ENCODE data around the gene CHST8. TPM values are rescaled to one million over a fixed set of nuclear protein-coding genes. Genes with fewer than 3 reads are reported as not detected.

Gene CHST8
- total and polyA plus RNA-seq, 8 donors = 0.23 to 25.5 TPM; not detected in 6

DNA sequence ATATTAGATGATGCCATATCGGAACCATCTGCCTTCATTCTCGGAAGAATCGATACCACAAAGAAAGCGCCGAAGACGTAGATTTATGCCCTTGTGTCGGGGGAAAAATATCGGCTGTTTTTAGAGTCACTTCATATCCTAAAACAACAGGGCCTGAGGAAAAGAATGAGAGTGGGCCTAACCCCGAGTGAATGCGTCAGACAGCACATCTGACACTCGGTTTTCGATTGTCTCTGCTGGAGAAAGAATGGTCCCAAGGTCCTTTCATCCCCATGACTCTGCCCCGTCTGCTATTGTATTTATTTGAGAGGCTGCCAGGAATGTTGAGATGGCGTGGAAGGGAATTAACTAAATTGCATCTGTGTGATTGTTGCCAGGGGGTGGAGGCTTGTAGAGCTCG lies 46.1 kb downstream of the CHST8 start:
- 81 to 86% (median 84%) methylated on average over 15 of the region's 15 CpGs for WGBS, 5 donors
- no peak for DNase-seq

DNA sequence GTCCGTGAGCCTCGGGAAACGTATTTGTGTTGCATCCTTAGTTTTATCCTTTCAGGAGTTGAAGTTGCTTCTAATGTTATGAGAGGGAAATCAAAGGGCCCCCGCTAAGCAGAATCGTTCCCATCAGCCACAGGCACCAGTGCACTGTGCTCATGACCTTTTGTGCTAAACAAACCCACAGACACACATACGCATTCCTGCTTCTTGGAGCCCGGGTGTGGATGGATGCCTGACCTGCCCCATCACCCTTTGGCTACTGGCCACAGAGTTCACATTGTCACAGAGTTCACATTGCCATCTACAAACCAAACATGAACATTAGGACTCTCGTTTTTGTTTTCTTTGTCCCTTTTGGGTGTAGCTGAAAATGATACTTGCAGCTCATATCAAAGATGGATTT lies 47.2 kb downstream of the CHST8 start:
- 59 to 65% (median 61%) methylated on average over 8 of the region's 8 CpGs for WGBS, 5 donors
- Histone ChIP-seq H3K4me1 (no peaks in the 10 kb centered on the region), H3K4me3 (no peak overlapping the region), H3K27me3 (peaks cover 0 to 24% (median 0%) of the 10 kb centered on the region in 3 donors), H3K27ac (no peak overlapping the region), H3K9me3 (no peaks in the 10 kb centered on the region), H3K36me3 (no peaks in the 10 kb centered on the region)
- intact Hi-C loops (cut with DNase I; ENCODE audit: low total_unique reads) = no loop called here
- TF ChIP-seq, protein P1, sequence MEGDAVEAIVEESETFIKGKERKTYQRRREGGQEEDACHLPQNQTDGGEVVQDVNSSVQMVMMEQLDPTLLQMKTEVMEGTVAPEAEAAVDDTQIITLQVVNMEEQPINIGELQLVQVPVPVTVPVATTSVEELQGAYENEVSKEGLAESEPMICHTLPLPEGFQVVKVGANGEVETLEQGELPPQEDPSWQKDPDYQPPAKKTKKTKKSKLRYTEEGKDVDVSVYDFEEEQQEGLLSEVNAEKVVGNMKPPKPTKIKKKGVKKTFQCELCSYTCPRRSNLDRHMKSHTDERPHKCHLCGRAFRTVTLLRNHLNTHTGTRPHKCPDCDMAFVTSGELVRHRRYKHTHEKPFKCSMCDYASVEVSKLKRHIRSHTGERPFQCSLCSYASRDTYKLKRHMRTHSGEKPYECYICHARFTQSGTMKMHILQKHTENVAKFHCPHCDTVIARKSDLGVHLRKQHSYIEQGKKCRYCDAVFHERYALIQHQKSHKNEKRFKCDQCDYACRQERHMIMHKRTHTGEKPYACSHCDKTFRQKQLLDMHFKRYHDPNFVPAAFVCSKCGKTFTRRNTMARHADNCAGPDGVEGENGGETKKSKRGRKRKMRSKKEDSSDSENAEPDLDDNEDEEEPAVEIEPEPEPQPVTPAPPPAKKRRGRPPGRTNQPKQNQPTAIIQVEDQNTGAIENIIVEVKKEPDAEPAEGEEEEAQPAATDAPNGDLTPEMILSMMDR (IDR thresholded peaks at IDR 0.05) = no peak
- TF ChIP-seq POLR2A (IDR thresholded peaks at IDR 0.05) (no peak), EP300 (IDR thresholded peaks at IDR 0.05) (no peak), POLR2AphosphoS5 (IDR thresholded peaks at IDR 0.05) (no peak)
- no peak for DNase-seq

More for the DNA sequence above, 46.1 kb downstream of the CHST8 start:
- Histone ChIP-seq H3K36me3 (no peaks in the 10 kb centered on the region), H3K27ac (no peak overlapping the region), H3K9me3 (no peaks in the 10 kb centered on the region), H3K27me3 (peaks cover 0 to 13% (median 0%) of the 10 kb centered on the region in 3 donors), H3K4me1 (no peaks in the 10 kb centered on the region), H3K4me3 (no peak overlapping the region)
- intact Hi-C loops (cut with DNase I; ENCODE audit: low total_unique reads) = no loop called here
- TF ChIP-seq POLR2A (IDR thresholded peaks at IDR 0.05) (no peak), EP300 (IDR thresholded peaks at IDR 0.05) (no peak), POLR2AphosphoS5 (IDR thresholded peaks at IDR 0.05) (no peak)
- TF ChIP-seq, protein P1 (IDR thresholded peaks at IDR 0.05) = no peak

- no peaks in the 10 kb centered on the region for H3K36me3 ChIP-seq
- intact Hi-C loops (cut with DNase I; ENCODE audit: low total_unique reads) = no loop called here
- 74 to 84% (median 83%) methylated on average over 5 of the region's 5 CpGs for WGBS, 5 donors
- DNase-seq = no peak
- H3K27me3 ChIP-seq = peaks cover 0 to 28% (median 0%) of the 10 kb centered on the region in 3 donors
- no peaks in the 10 kb centered on the region for H3K9me3 ChIP-seq
- H3K4me1 ChIP-seq = no peaks in the 10 kb centered on the region
- TF ChIP-seq, protein P1 (IDR thresholded peaks at IDR 0.05) = no peak
- TF ChIP-seq POLR2A (IDR thresholded peaks at IDR 0.05) (no peak), EP300 (IDR thresholded peaks at IDR 0.05) (no peak), POLR2AphosphoS5 (IDR thresholded peaks at IDR 0.05) (no peak)
- H3K4me3 ChIP-seq = no peak overlapping the region
- H3K27ac ChIP-seq = no peak overlapping the region
Observed at GRCh38 chr19:33669376-33669775, 47.6 kb downstream of the CHST8 start.

GRCh38 chr19:33670398-33670797 lies 48.6 kb downstream of the CHST8 start:
- Histone ChIP-seq H3K27me3 (peaks cover 0 to 37% (median 5%) of the 10 kb centered on the region in 3 donors), H3K4me3 (no peak overlapping the region), H3K4me1 (no peaks in the 10 kb centered on the region), H3K9me3 (no peaks in the 10 kb centered on the region), H3K36me3 (no peaks in the 10 kb centered on the region), H3K27ac (no peak overlapping the region)
- WGBS, 5 donors = 78 to 83% (median 80%) methylated on average over 9 of the region's 9 CpGs
- TF ChIP-seq, protein P1 (IDR thresholded peaks at IDR 0.05) = no peak
- DNase-seq = no peak
- intact Hi-C loops (cut with DNase I; ENCODE audit: low total_unique reads) = no loop called here
